Stimulated activated CD8-positive, alpha-beta memory T cell treated with anti-CD3 and anti-CD28 coated beads, Interleukin-4, amount 100 ng/mL, for 4 hours (primary cell): ENCODE measurements around the gene RERE.
"Not testable (repeated sequence)": the region's sequence is repeated elsewhere in the genome, so short reads cannot be mapped to it uniquely, and the experiment has no call there.

Experiments used
- DNase-seq, 2 donors: peaks; one replicate each; pipeline ENCODE4 v3.0.0-alpha.2; 2020; ENCODE audit warnings: low read depth in 2 of 2, low spot score in 1 of 2

The RERE gene

GRCh38 chr1:8695442-8695841 is 122.0 kb downstream of the RERE start:
- DNase-seq, result not testable (repeated sequence)

- no peak for DNase-seq
These were observed 124.3 kb downstream of the RERE start for GRCh38 chr1:8693107-8693506.

GRCh38 chr1:8691662-8692061 is 125.8 kb downstream of the RERE start:
- no peak for DNase-seq

- no peak for DNase-seq
These were observed 127.3 kb downstream of the RERE start for GRCh38 chr1:8690253-8690525.

GRCh38 chr1:8689431-8690252 is 127.8 kb downstream of the RERE start:
- no peak for DNase-seq

DNA sequence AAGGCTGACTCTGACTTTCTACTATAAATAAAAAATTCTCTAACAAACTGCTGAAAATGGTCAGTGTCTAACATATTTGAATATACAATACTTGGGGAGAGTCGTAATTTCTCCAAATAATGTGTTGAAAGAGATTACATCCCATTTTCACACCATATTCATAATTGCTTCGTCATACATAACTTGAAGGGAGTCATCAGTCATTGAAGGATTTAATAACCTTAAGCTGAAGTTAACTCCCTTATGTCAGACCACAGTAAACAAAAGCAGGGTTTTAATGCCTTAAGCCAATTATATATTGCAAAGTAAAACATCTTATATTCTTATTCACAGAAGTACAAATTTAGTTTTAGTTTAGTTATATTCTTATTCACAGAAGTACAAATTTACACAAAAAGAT is 129.9 kb downstream of the RERE start:
- no peak for DNase-seq

DNA sequence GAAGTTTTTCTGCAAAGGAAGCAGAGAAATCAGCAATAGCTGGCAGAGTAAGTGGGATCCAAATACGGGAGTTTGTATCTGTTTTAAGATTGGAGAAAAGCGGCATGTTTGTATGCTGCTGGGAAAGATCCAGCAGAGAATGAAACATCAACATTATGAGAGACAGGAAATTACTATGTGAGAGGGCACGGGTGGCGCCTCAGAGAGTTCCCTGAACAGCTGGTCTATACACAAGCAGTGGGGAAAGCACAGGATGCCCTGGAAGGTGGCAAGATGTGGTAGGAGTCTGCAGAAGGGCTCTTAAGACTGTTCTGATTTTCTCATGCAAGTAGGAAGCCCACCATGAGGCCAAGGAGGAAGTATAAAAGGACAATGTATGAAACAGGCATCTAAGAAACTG is 130.4 kb downstream of the RERE start:
- DNase-seq, result no peak

DNA sequence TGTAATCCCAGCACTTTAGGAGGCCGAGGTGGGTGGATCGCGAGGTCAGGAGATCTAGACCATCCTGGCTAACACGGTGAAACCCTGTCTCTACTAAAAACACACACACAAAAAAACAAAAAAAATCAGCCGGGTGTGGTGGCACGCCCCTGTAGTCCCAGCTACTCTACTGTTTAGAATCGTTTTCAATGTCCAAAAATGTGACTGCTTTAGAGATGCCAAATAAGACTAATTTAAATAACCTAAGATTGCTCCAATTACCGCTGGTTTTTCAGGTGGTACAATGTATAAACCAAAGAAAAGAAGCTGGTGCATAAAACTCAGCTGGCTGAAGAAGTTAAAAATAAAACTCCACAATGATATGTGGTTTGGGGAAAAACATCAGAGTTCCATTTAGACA is 132.0 kb downstream of the RERE start:
- no peak for DNase-seq

GRCh38 chr1:8684590-8684989 is 132.8 kb downstream of the RERE start:
- no peak for DNase-seq

GRCh38 chr1:8682573-8682972 is 134.9 kb downstream of the RERE start:
- no peak for DNase-seq

GRCh38 chr1:8681911-8682310 is 135.5 kb downstream of the RERE start:
- no peak for DNase-seq

- DNase-seq, result no peak
These were observed 136.5 kb downstream of the RERE start for GRCh38 chr1:8680664-8681650.

DNA sequence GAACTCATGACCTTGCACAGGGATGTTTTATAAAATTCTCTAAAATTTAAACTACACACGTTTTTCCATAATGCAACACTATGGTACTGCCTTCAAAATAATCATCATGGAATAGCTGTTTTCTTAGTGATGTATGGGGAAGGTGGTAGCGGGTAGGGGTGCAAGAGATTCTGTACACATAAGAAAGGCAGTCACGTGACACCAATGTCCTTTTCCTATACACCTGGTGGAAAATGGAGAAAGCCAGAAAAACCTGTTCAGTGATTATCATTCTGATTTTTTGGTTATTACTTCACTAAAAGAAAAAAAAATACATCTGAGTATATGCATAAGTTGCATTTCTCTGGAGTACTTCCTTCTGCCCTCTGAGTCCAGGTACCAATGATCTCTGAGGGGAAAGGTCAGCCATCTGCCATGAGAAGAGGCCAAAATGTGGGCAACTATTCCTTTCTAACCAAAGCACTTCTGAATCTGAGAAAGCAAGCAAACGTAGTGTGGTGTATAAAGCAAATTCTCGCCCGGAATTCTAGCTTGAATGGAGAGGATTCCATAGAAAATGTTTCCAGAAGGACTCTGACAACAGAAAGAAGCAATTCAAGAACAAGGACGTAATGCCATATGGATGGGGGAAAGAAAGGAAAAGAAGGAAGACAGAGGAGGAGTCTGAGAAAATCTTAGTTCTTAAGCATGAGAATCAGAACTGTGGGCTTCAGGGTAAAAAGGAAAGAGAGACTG is 137.3 kb downstream of the RERE start:
- no peak for DNase-seq

GRCh38 chr1:8679395-8679800 is 138.0 kb downstream of the RERE start:
- no peak for DNase-seq

DNA sequence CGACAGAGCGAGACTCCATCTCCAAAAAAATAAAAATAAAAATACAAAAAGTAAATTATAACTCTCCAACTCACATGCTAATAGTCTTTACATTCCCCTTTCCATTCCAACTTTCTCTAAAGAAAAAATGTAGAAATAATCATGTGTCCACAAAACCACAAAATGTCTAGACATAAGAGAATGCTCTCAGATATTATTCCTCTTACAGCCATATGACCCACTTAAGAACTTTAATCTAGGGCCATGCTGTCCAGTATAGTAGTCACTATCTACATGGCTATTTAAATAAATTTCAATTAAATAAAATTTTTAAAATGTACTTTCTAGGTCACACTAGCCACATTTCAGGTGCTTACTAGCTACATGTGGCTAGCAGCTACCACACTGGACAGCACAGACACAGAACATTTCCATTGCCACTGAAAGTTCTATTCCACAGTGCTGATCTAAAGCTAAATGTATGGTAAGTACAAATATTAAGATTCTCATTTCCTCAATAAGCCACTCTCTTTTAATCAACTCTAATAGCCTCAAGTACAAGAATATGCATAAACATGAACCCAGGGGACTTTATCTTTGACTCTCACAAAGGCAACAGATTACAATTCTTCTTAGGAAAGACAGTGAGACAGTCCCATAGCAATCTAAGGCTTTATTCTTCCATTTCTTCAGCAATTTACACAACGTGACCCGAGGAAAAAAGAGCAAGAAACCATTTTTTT is 138.6 kb downstream of the RERE start:
- DNase-seq, result no peak

DNA sequence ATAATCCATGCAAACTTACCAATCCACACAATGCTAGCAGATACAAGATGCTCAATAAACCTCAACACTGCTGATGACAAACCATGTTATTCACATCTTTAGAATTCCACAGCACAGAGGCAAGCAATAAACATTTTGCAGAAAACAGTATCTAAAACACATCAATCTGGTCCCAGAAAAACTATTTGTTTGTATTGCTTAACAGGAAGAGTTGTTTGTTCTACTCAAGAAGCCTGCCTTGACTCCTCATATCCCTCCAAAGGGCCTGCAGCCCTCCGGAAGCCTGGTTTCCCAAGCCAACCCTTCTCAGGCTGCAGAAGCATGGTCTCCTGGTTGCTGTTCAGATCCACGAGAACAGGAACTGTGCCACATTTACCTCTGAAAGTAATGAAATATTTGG is 139.7 kb downstream of the RERE start:
- no peak for DNase-seq

GRCh38 chr1:8676813-8677212 is 140.6 kb downstream of the RERE start:
- DNase-seq, result no peak

GRCh38 chr1:8676072-8676471 is 141.4 kb downstream of the RERE start:
- no peak for DNase-seq

GRCh38 chr1:8674912-8675311 is 142.5 kb downstream of the RERE start:
- no peak for DNase-seq

GRCh38 chr1:8674481-8674880 is 143.0 kb downstream of the RERE start:
- DNase-seq, result no peak

GRCh38 chr1:8671306-8671917 is 146.0 kb downstream of the RERE start:
- DNase-seq, result no peak
